GM12878 (cell line): ENCODE results near the gene IFT52.

Source experiments
- CBFB ChIP-seq: IDR thresholded peaks from 2 replicates; pipeline ENCODE4 v1.6.1; 2016; ENCODE audit warnings: antibody characterized with exemption, low read depth
- CBX3 ChIP-seq: fragments of 200-600 bp; sonication (generic); IDR thresholded peaks from 2 replicates; pipeline ENCODE4 v1.6.1; 2016; ENCODE audit warnings: low read depth, borderline replicate concordance
- EGR1 ChIP-seq, 2 experiments: IDR thresholded peaks; 1 replicate in 1 of 2; 2 replicates in 1 of 2; pipeline ENCODE4 v1.6.1; 2011 to 2012; ENCODE audit warnings: low read depth in 2 of 2, low read length in 2 of 2, borderline replicate concordance in 1 of 2, mild to moderate bottlenecking in 1 of 2, moderate library complexity in 1 of 2
- EZH2 ChIP-seq: IDR thresholded peaks from 2 replicates; pipeline ENCODE4 v1.6.1; 2012; ENCODE audit warnings: low read depth, mild to moderate bottlenecking, control low read depth, inconsistent platforms, low read length, borderline replicate concordance; ENCODE audit not compliant: control insufficient read depth
- FOXM1 ChIP-seq: IDR thresholded peaks from 2 replicates; pipeline ENCODE4 v1.6.1; 2012; ENCODE audit warnings: low read depth, mild to moderate bottlenecking, inconsistent platforms, low read length, moderate library complexity
- HCFC1 ChIP-seq: fragments of 150-350 bp; IDR thresholded peaks from 2 replicates; pipeline ENCODE4 v1.6.1; 2014; ENCODE audit warnings: low read length
- MAX ChIP-seq: IDR thresholded peaks from 2 replicates; pipeline ENCODE4 v1.6.1; 2012; ENCODE audit warnings: low read depth, low read length, improper control_type of control experiment
- POLR2A ChIP-seq: IDR thresholded peaks from 2 replicates; pipeline ENCODE4 v1.6.1; 2011; ENCODE audit warnings: low read depth, mild to moderate bottlenecking, low read length
- PRDM15 ChIP-seq: fragments of 450-650 bp; formaldehyde crosslinking; IDR thresholded peaks from 2 replicates; pipeline ENCODE4 v1.4.0; 2020; ENCODE audit warnings: mild to moderate bottlenecking, moderate library complexity
- SPI1 ChIP-seq: IDR thresholded peaks from 2 replicates; pipeline ENCODE4 v1.6.1; 2011; ENCODE audit warnings: low read depth, mild to moderate bottlenecking, low read length, moderate library complexity, borderline replicate concordance; ENCODE audit not compliant: insufficient read depth
- SRF ChIP-seq, 2 experiments: IDR thresholded peaks; 2 replicates each; pipeline ENCODE4 v1.6.1; 2011; ENCODE audit warnings: low read depth in 2 of 2, low read length in 2 of 2, mild to moderate bottlenecking in 1 of 2, moderate library complexity in 1 of 2
- SUZ12 ChIP-seq: fragments of 200-600 bp; sonication (generic); IDR thresholded peaks from one replicate; pipeline ENCODE4 v1.6.1; 2018; ENCODE audit warnings: antibody characterized with exemption, mild to moderate bottlenecking; ENCODE audit not compliant: unreplicated experiment
- TCF12 ChIP-seq: IDR thresholded peaks from 2 replicates; pipeline ENCODE4 v1.6.1; 2011; ENCODE audit warnings: low read depth, mild to moderate bottlenecking, low read length
- USF2 ChIP-seq: IDR thresholded peaks from 2 replicates; pipeline ENCODE4 v1.6.1; 2011; ENCODE audit warnings: low read depth, low read length, improper control_type of control experiment, borderline replicate concordance

- no peak for TF ChIP-seq EGR1 (IDR thresholded peaks at IDR 0.05; ENCODE audit: borderline replicate concordance in 1 of 2, low read depth in 2 of 2, low read length in 2 of 2)
- TF ChIP-seq USF2 = no peak
- TF ChIP-seq POLR2A = no peak
- no peak for TF ChIP-seq SUZ12
- no peak for TF ChIP-seq MAX
- TF ChIP-seq EZH2 = no peak
- TF ChIP-seq SPI1 = no peak
- TF ChIP-seq CBX3 = no peak
- TF ChIP-seq TCF12 = no peak
- TF ChIP-seq HCFC1 = no peak
- TF ChIP-seq FOXM1 = no peak
- no peak for TF ChIP-seq CBFB
- TF ChIP-seq PRDM15 (CRISPR knock-in tag) = no peak
- TF ChIP-seq SRF (IDR thresholded peaks at IDR 0.05; ENCODE audit: low read depth in 2 of 2, low read length in 2 of 2) = no peak
These were observed 41.2 kb upstream of the IFT52 start for GRCh38 chr20:43549416-43550065.
